GM12875 (cell line): ENCODE results near the gene ASB5.
"Not testable (repeated sequence)": the region's sequence is repeated elsewhere in the genome, so short reads cannot be mapped to it uniquely, and the experiment has no call there.

ENCODE experiments used
- H3K4me3 ChIP-seq: one replicate; pipeline ENCODE4 v1.5.1; 2011; ENCODE audit warnings: low read depth, low read length, control low read depth
- CTCF ChIP-seq: IDR thresholded peaks from 2 replicates; pipeline ENCODE4 v1.5.1; 2011; ENCODE audit warnings: low read depth, mild to moderate bottlenecking, control low read depth, inconsistent platforms, low read length, moderate library complexity, borderline replicate concordance; ENCODE audit not compliant: insufficient read depth

ASB5 gene

GRCh38 chr4:176292920-176293319 lies 23.9 kb upstream of the ASB5 start:
- H3K4me3 ChIP-seq: no peak overlapping the region
- no peak for TF ChIP-seq CTCF

GRCh38 chr4:176291748-176292147 lies 22.7 kb upstream of the ASB5 start:
- TF ChIP-seq CTCF: no peak
- no peak overlapping the region for H3K4me3 ChIP-seq

- TF ChIP-seq CTCF: no peak
- no peak overlapping the region for H3K4me3 ChIP-seq
Measured at GRCh38 chr4:176290520-176290919, 21.5 kb upstream of the ASB5 start.

- no peak for TF ChIP-seq CTCF
Measured at GRCh38 chr4:176289561-176289960, 20.5 kb upstream of the ASB5 start.

GRCh38 chr4:176288020-176288419 lies 19.0 kb upstream of the ASB5 start:
- TF ChIP-seq CTCF: no peak
- no peak overlapping the region for H3K4me3 ChIP-seq

More at GRCh38 chr4:176289561-176289960, 20.5 kb upstream of the ASB5 start:
- H3K4me3 ChIP-seq: no peak overlapping the region

GRCh38 chr4:176287546-176287945 lies 18.5 kb upstream of the ASB5 start:
- no peak for TF ChIP-seq CTCF
- H3K4me3 ChIP-seq: no peak overlapping the region

GRCh38 chr4:176286728-176287127 lies 17.7 kb upstream of the ASB5 start:
- no peak for TF ChIP-seq CTCF
- H3K4me3 ChIP-seq: no peak overlapping the region

- H3K4me3 ChIP-seq: not testable (repeated sequence)
Measured at GRCh38 chr4:176279560-176279959, 10.5 kb upstream of the ASB5 start.
